ENCODE results near the gene AP1M2. TPM values are rescaled to one million over a fixed set of nuclear protein-coding genes. Genes with fewer than 3 reads are reported as not detected.
A peak's percentile ranks its signal among the peaks of the same experiment; 100 is the strongest.

Gene AP1M2
- total RNA-seq, 1 donor from 2014 or later, result 0.45 TPM

- Mint-ChIP-seq H3K27me3 (ENCODE audit: low read depth) (no peaks in the 10 kb centered on the region), H3K4me1 (ENCODE audit: low read depth) (peaks cover 8% of the 10 kb centered on the region), H3K36me3 (ENCODE audit: low read depth) (peaks cover 5% of the 10 kb centered on the region)
Measured at GRCh38 chr19:10560154-10560553, 27.0 kb downstream of the AP1M2 start.

GRCh38 chr19:10557603-10558197 is 29.4 kb downstream of the AP1M2 start:
- peak; percentile 93 for DNase-seq (ENCODE audit: low spot score)
- H3K4me3 Mint-ChIP-seq (ENCODE audit: unreplicated experiment), result no peak overlapping the region
- H3K9me3 Mint-ChIP-seq (ENCODE audit: low read depth), result no peaks in the 10 kb centered on the region
- TF ChIP-seq, protein P1, sequence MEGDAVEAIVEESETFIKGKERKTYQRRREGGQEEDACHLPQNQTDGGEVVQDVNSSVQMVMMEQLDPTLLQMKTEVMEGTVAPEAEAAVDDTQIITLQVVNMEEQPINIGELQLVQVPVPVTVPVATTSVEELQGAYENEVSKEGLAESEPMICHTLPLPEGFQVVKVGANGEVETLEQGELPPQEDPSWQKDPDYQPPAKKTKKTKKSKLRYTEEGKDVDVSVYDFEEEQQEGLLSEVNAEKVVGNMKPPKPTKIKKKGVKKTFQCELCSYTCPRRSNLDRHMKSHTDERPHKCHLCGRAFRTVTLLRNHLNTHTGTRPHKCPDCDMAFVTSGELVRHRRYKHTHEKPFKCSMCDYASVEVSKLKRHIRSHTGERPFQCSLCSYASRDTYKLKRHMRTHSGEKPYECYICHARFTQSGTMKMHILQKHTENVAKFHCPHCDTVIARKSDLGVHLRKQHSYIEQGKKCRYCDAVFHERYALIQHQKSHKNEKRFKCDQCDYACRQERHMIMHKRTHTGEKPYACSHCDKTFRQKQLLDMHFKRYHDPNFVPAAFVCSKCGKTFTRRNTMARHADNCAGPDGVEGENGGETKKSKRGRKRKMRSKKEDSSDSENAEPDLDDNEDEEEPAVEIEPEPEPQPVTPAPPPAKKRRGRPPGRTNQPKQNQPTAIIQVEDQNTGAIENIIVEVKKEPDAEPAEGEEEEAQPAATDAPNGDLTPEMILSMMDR (IDR thresholded peaks at IDR 0.05), result no peak
- H3K4me1 Mint-ChIP-seq (ENCODE audit: low read depth), result no peaks in the 10 kb centered on the region
- H3K27me3 Mint-ChIP-seq (ENCODE audit: low read depth), result no peaks in the 10 kb centered on the region
- peaks cover 10% of the 10 kb centered on the region for H3K36me3 Mint-ChIP-seq (ENCODE audit: low read depth)
- no peak overlapping the region for H3K27ac Mint-ChIP-seq (ENCODE audit: unreplicated experiment)

More at GRCh38 chr19:10560154-10560553, 27.0 kb downstream of the AP1M2 start:
- Mint-ChIP-seq H3K27ac (ENCODE audit: unreplicated experiment) (no peak overlapping the region), H3K4me3 (ENCODE audit: unreplicated experiment) (no peak overlapping the region), H3K9me3 (ENCODE audit: low read depth) (no peaks in the 10 kb centered on the region)
- TF ChIP-seq, protein P1 (IDR thresholded peaks at IDR 0.05), result no peak
- DNase-seq (ENCODE audit: low spot score), result no peak

DNA sequence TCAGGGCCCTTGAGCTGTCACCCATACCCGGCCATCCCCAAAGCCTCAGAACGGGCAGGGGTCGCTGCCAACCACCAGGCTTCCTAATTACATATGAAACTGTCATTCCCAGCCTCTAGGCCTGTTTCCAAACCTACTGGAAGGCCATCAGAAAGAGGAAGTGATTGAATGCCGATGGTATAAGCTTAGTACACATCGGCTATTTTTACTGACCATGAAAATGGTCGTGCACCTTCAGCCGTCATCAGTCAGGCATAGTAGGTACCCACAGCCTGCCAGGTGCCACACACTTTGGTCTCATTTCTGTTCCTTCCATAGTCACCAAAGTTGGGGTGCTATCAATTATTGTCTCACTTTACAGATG is 31.5 kb downstream of the AP1M2 start:
- H3K27ac Mint-ChIP-seq (ENCODE audit: unreplicated experiment), result peak overlapping the region; percentile 54
- DNase-seq (ENCODE audit: low spot score), result no peak
- H3K4me1 Mint-ChIP-seq (ENCODE audit: low read depth), result no peaks in the 10 kb centered on the region

GRCh38 chr19:10554760-10555609 is 32.1 kb downstream of the AP1M2 start:
- Mint-ChIP-seq H3K4me1 (ENCODE audit: low read depth) (no peaks in the 10 kb centered on the region), H3K4me3 (ENCODE audit: unreplicated experiment) (no peak overlapping the region), H3K9me3 (ENCODE audit: low read depth) (no peaks in the 10 kb centered on the region), H3K36me3 (ENCODE audit: low read depth) (peaks cover 21% of the 10 kb centered on the region), H3K27me3 (ENCODE audit: low read depth) (no peaks in the 10 kb centered on the region), H3K27ac (ENCODE audit: unreplicated experiment) (no peak overlapping the region)
- no peak for DNase-seq (ENCODE audit: low spot score)
- TF ChIP-seq, protein P1 (IDR thresholded peaks at IDR 0.05), result peak; percentile 14

More for the DNA sequence above, 31.5 kb downstream of the AP1M2 start:
- Mint-ChIP-seq H3K27me3 (ENCODE audit: low read depth) (no peaks in the 10 kb centered on the region), H3K9me3 (ENCODE audit: low read depth) (no peaks in the 10 kb centered on the region), H3K36me3 (ENCODE audit: low read depth) (peaks cover 17% of the 10 kb centered on the region), H3K4me3 (ENCODE audit: unreplicated experiment) (no peak overlapping the region)
- TF ChIP-seq, protein P1 (IDR thresholded peaks at IDR 0.05), result no peak

GRCh38 chr19:10553943-10554381 is 33.1 kb downstream of the AP1M2 start:
- TF ChIP-seq, protein P1 (IDR thresholded peaks at IDR 0.05), result no peak
- Mint-ChIP-seq H3K4me1 (ENCODE audit: low read depth) (no peaks in the 10 kb centered on the region), H3K27ac (ENCODE audit: unreplicated experiment) (no peak overlapping the region), H3K9me3 (ENCODE audit: low read depth) (no peaks in the 10 kb centered on the region), H3K27me3 (ENCODE audit: low read depth) (no peaks in the 10 kb centered on the region), H3K36me3 (ENCODE audit: low read depth) (peaks cover 23% of the 10 kb centered on the region), H3K4me3 (ENCODE audit: unreplicated experiment) (no peak overlapping the region)
- DNase-seq (ENCODE audit: low spot score), result no peak
